Fibroblast of mammary gland (primary cell): ENCODE data around the gene ZDHHC14.
A peak's percentile ranks its signal among the peaks of the same experiment; 100 is the strongest.

ENCODE experiments used
- DNase-seq: peaks from one replicate; pipeline ENCODE4 v3.0.0-alpha.2; 2010; ENCODE audit warnings: low read depth
- H3K4me3 ChIP-seq: 2 replicates; pipeline ENCODE4 v1.5.1; 2011; ENCODE audit warnings: low read depth, mild to moderate bottlenecking, low read length, moderate library complexity; ENCODE audit not compliant: control insufficient read depth
- CTCF ChIP-seq: conservative IDR thresholded peaks from 2 replicates; pipeline ENCODE4 v1.5.1; 2011; ENCODE audit warnings: low read depth, low read length, inconsistent platforms; ENCODE audit not compliant: control insufficient read depth, insufficient read depth

ZDHHC14 gene

GRCh38 chr6:157597461-157598312 lies 216.7 kb downstream of the ZDHHC14 start:
- no peak overlapping the region for H3K4me3 ChIP-seq
- TF ChIP-seq CTCF: peak; percentile 60
- DNase-seq: peak; percentile 20

GRCh38 chr6:157599191-157599590 lies 218.2 kb downstream of the ZDHHC14 start:
- no peak overlapping the region for H3K4me3 ChIP-seq
- DNase-seq: no peak
- TF ChIP-seq CTCF: no peak

GRCh38 chr6:157600807-157601206 lies 219.8 kb downstream of the ZDHHC14 start:
- no peak for TF ChIP-seq CTCF
- DNase-seq: no peak
- H3K4me3 ChIP-seq: no peak overlapping the region

GRCh38 chr6:157602521-157603295 lies 221.7 kb downstream of the ZDHHC14 start:
- no peak overlapping the region for H3K4me3 ChIP-seq
- no peak for DNase-seq

GRCh38 chr6:157603314-157603940 lies 222.4 kb downstream of the ZDHHC14 start:
- no peak overlapping the region for H3K4me3 ChIP-seq
- no peak for DNase-seq
- TF ChIP-seq CTCF: no peak

More at GRCh38 chr6:157602521-157603295, 221.7 kb downstream of the ZDHHC14 start:
- TF ChIP-seq CTCF: no peak

- DNase-seq: no peak
- no peak for TF ChIP-seq CTCF
- no peak overlapping the region for H3K4me3 ChIP-seq
Measured at GRCh38 chr6:157603971-157604370, 223.0 kb downstream of the ZDHHC14 start.
